ENCODE results near the gene CTCF.

Gene CTCF

DNA sequence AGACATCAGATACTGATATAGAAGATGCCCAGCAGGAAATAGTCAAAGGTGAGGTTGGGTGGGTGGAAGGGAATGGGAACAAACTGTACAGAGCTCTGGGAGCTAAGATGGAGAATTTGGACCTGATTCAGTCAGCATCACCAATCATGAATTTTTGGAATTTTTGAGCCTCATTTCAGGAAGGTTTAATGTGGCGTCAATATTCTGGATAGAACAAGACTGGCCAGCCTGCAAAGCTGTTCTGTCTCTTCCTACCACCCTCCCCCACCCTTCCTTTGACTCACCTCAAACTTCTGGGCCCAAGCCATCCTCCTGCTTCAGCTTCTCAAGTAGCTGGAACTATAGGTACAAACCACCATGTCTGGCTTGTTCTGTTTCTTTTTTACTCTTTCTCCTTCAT lies 32.6 kb downstream of the CTCF start:
- DNase-seq = no peak

DNA sequence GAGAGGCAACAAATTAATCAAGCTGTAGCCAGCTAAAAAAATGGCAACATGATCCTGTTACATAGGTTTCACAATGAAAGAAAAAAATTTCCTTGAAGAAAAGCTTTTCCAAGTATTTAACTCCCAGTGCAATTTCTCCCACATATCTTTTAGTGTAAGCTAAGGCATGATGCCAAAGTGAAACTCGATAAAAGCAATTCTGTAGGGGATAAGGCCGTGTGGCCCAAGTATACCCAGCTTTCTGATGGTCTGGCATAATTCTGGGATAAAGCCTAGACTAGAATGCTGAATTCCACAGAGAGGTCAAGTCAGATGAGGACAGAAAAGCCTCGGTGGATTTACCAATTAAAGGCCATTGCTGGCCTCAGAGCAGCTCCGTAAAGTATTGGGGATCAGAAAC lies 36.2 kb downstream of the CTCF start:
- DNase-seq = no peak

GRCh38 chr16:67605641-67606040 lies 43.3 kb downstream of the CTCF start:
- DNase-seq = no peak

DNA sequence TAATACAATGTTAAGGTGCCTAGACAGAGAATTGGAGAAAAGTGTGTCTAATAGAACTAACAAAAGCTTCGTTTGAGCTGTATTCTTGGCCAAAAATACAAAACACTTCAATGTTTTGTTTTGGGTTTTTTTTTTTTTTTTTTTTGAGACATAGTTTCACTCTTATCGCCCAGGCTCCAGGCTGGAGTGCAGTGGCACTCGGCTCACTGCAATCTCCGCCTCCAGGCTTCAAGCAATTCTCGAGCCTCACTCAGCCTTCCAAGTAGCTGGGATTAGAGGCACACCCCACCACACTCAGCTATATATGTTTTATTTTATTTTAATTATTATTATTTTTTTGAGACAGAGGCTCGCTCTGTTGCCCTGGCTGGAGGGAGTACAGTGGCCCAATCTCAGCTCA lies 44.3 kb downstream of the CTCF start:
- DNase-seq = no peak

DNA sequence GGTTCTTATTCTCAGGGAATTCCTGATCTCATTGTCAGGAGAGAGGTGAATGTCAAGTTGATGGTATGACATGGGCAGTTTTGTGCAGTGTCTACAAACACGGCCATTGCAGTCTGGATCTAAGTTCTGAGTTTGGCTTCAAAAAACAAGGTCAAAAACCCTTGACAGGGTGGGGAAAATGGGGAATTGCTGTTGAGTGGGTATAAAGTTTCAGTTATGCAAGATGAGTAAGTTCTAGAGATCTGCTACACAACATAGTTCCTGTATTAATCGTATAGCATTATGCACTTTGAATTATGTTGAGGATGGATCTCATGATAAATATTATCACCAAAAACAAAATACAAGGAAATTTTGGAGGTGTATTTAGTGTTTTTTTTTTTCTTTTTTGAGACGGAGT lies 46.0 kb downstream of the CTCF start:
- DNase-seq = no peak

- DNase-seq = no peak
Measured at GRCh38 chr16:67613808-67614207, 51.5 kb downstream of the CTCF start.

DNA sequence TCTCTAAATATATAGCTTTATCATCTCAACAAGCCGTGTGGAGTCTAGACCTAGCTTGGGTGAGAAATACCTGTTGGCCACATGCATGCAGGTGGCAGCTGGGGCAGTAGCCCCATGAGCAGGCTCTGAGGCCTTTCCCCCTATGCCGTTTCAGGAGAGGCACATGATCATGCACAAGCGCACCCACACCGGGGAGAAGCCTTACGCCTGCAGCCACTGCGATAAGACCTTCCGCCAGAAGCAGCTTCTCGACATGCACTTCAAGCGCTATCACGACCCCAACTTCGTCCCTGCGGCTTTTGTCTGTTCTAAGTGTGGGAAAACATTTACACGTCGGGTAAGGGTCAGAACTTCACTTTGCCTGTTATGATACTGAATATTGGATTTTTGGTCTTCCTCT lies 65.9 kb downstream of the CTCF start:
- no peak for DNase-seq

DNA sequence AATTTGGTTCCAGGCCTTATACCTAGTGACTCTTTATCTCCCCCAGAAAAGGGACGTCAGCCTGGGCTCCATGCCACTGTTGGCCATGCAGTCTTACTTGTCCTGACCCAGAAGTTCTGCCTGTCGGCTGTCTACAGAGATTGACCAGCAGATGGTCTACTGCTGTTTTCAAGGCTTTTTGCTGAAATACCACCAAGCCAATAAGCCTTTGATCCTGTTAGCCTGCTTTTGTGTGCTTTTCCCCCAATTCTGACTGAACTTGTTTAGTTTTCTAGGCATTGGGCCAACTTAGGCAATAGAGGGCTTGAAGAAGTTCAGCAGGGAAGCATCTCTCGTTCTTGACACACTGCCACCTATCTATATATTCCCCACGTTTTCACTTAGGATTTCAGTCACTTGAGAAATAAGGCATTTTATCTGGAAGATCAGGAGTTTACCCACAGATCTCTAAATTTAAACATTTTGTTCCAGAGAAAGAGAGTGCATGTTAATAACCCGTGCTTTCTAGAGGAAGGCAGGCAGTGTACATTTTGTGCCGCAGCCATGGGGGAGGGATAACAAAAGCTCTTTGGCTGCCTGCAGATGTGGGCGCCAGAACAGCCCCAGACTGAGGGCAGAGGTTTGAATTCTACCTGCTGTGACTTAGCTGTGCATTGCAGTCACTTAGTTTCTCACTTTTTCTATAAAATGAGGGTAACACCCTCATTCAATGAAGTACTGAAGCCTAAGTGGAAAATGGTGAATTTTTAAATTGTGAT lies 70.3 kb downstream of the CTCF start:
- DNase-seq = no peak

DNA sequence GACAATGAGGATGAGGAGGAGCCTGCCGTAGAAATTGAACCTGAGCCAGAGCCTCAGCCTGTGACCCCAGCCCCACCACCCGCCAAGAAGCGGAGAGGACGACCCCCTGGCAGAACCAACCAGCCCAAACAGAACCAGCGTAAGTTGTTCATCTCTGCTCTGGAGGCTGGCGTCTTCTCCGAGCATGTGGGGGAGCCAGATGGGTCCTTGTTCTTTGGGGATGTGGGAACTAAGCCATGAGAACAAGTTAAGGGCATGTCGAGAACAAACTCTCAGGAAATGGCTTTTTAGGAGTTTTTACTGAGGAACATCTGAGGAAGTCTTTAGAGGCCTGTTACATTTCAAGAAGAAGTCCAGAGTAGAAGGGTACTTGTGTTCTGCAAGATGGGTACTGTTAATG lies 74.4 kb downstream of the CTCF start:
- DNase-seq = no peak

DNA sequence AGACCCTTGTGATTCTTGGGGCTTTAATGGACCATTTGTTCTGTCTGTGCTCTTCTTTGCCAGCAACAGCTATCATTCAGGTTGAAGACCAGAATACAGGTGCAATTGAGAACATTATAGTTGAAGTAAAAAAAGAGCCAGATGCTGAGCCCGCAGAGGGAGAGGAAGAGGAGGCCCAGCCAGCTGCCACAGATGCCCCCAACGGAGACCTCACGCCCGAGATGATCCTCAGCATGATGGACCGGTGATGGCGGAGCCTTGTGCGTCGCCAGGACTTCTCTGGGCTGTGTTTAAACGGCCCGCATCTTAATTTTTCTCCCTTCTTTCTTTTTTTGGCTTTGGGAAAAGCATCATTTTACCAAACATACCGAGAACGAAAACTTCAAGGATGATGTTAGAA lies 75.3 kb downstream of the CTCF start:
- no peak for DNase-seq

- DNase-seq = no peak
Measured at GRCh38 chr16:67641779-67642708, 79.7 kb downstream of the CTCF start.

- no peak for DNase-seq
Measured at GRCh38 chr16:67644038-67644437, 81.7 kb downstream of the CTCF start.

GRCh38 chr16:67645397-67646121 lies 83.2 kb downstream of the CTCF start:
- no peak for DNase-seq

GRCh38 chr16:67647111-67647651 lies 84.9 kb downstream of the CTCF start:
- DNase-seq = no peak

- DNase-seq = no peak
Measured at GRCh38 chr16:67647681-67648080, 85.4 kb downstream of the CTCF start.

GRCh38 chr16:67648088-67648763 lies 85.9 kb downstream of the CTCF start:
- peak; percentile 26 for DNase-seq

DNA sequence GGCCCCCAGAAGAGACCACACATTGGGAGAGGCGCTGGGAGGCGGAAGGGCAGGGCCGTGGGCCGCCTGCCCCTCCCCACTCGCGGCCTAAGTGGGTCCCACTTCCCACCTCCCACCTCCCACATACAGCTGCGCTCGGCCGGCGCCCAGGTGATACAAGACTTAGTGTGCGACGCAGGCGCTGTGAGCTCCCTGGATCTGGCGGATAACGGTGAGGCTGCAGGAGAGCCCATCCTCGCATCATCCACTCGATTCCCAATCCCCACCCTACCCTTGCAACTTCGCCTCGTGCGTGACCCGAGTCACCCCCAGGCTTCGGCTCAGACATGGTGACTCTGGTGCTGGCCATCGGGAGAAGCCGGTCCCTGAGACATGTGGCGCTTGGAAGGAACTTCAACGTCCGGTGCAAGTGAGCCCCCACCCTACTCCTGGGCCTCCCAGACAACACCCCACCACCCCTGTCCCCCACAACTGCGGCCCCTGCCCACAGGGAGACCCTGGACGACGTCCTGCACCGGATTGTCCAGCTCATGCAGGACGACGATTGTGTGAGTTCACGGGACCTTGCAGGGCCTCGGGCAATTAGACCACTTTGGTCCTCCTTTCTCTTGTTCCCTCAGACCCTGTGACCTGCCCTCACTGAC lies 86.6 kb downstream of the CTCF start:
- peak; percentile 25 for DNase-seq

DNA sequence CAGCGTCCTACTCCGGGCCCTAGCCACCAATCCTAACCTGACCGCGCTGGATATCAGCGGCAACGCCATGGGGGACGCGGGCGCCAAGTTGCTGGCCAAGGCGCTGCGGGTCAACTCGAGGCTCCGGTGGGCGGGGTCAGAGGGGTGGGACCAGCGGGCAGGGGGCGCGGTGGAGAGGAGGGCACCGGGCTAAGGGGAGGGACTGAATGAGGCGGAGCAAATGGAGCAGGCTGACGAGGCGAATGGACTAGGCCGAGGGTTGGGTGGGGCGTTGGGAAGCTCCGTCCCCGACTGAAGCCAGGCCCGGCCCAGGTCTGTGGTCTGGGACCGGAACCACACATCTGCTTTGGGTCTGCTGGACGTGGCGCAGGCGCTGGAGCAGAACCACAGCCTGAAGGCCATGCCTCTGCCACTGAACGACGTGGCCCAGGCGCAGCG lies 87.2 kb downstream of the CTCF start:
- DNase-seq = no peak

DNA sequence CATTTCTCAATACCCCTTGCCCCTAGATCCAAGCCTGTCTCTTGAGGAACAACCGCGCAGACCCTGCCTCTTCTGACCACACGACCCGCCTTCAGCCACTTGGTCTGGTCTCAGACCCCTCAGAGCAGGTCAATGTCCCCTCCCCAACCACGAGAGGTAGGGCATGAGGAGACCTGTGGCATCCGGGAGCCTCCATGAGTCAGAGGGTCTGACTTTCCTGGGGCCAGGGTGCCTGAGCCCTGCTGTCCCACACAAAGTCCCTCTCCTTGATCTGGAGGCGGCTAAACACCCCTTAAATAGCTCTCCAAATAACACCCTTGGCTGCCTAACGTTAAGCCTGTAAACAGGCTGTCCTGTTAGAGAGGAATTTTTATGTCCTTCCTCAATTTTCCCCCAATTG lies 87.7 kb downstream of the CTCF start:
- DNase-seq = no peak

DNA sequence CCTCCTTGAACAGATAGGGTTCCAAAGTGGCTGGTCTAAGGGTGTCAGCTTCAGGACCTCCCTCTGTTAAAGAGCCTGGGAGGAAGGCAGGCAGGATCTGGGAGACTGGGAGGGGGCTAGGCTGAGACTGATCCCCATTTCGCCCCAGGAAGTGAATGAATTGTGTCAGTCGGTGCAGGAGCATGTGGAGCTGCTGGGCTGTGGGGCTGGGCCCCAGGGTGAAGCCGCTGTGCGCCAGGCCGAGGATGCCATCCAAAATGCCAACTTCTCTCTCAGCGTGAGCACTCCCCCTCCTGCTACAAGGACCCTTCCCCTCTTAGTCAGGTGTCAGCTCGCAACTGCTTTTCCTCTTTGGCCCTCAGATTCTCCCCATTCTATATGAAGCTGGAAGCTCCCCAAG lies 88.7 kb downstream of the CTCF start:
- DNase-seq = no peak

DNA sequence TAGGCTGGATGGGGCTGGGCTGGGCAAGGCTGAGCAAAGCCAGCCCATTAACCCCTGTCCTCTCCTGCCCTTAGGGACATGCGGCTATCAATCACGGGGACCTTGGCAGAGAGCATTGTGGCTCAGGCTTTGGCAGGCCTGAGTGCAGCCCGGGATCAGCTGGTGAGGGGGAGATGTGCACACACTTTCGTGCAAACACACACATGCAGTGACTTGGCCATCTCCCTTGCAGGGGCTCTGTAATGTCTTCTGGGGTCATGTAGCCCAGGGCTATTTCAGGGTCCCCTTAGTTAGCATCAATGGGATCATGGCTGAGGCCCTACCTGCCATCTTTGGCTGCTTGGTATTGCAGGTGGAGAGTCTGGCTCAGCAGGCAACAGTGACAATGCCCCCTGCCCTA lies 89.5 kb downstream of the CTCF start:
- DNase-seq = no peak

All from right kidney (tissue), 1 donor.